ENCODE results near the gene KRTAP5-7. TPM values are rescaled to one million over a fixed set of nuclear protein-coding genes. Genes with fewer than 3 reads are reported as not detected.

KRTAP5-7 gene, protein sequence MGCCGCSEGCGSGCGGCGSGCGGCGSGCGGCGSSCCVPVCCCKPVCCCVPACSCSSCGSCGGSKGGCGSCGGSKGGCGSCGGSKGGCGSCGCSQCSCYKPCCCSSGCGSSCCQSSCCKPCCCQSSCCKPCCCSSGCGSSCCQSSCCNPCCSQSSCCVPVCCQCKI
- 0.37 TPM in 1 of 2 replicates, not detected in the other for total RNA-seq

DNA sequence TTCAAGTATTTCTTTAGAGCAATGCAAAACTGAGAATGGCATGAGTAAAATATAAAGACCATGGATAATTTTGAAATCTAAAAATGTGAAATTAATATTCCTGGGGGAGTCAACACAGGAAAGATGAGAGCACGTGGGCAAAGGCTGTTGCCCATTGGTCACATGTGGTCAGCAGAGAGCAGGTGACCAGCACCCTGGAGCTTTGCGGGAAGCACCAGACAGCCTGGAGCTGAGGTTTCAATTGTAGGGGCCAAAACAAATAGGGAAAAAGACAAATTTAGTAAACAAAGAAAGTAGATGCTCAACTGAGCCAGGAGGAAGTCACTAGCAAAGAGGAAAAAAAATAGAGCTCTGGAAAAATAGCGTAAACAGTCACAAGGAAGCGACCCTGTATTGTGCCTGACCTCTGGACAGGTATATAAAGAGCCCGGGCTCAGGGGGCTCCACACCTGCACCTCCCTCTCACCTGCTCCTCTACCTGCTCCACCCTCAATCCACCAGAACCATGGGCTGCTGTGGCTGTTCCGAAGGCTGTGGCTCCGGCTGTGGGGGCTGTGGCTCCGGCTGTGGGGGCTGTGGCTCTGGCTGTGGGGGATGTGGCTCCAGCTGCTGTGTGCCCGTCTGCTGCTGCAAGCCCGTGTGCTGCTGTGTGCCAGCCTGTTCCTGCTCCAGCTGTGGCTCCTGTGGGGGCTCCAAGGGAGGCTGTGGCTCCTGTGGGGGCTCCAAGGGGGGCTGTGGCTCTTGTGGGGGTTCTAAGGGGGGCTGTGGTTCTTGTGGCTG lies at the start of gene KRTAP5-7:
KRTAP5-7 (plus strand) TSS at position 472 of the 780 bp plus-strand sequence; CDS start at position 506, 34 bp downstream.

DNA sequence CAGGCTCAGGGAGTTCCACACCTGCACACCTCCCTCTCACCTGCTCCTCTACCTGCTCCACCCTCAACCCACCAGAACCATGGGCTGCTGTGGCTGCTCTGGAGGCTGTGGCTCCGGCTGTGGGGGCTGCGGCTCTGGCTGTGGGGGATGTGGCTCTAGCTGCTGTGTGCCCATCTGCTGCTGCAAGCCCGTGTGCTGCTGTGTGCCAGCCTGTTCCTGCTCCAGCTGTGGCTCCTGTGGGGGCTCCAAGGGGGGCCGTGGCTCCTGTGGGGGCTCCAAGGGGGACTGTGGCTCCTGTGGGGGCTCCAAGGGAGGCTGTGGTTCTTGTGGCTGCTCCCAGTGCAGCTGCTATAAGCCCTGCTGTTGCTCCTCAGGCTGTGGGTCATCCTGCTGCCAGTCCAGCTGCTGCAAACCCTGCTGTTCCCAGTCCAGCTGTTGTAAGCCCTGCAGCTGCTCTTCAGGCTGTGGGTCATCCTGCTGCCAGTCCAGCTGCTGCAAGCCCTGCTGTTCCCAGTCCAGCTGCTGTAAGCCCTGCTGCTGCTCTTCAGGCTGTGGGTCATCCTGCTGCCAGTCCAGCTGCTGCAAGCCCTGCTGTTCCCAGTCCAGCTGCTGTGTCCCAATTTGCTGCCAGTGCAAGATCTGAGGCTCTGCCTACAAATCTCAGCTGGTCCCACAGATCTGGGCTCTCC lies 11.1 kb downstream of the KRTAP5-7 start, which contains the start of gene KRTAP5-8:
KRTAP5-8 (plus strand) TSS at position 49 of the 689 bp plus-strand sequence; CDS start at position 80, 31 bp downstream.

DNA sequence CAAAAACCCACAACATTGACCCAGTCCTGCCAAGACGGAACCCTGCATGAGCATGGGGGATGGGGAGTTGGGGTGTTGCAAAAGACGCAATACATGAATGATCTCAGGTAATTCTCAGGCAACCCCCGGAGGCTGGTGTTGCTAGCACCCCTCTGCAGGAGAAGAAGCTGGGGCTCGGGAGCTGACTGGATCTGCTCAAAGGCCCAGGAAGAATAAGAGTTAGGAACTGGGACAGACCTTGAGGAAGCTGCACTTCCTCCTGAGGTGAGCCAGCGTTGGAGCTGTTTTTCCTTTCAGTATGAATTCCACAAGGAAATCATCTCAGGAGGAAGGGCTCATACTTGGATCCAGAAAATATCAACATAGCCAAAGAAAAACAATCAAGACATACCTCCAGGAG lies 21.1 kb downstream of the KRTAP5-7 start, which contains the start of gene KRTAP5-9:
KRTAP5-9 (plus strand) TSS at position 301 of the 400 bp plus-strand sequence. CDS start 238 bp downstream, outside the sequence.

DNA sequence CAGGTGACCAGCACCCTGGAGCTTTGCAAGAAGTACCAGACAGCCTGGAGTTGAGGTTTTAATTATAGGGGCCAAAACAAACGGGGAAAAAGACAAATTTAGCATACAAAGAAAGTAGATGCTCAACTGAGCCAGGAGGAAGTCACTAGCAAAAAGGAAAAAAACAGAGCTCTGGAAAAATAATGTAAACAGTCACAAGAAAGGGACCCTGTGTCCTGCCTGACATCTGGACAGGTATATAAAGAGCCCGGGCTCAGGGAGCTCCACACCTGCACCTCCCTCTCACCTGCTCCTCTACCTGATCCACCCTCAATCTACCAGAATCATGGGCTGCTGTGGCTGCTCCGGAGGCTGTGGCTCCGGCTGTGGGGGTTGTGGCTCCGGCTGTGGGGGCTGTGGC lies 38.2 kb downstream of the KRTAP5-7 start, which contains the start of gene KRTAP5-10:
KRTAP5-10 (plus strand) TSS at position 301 of the 400 bp plus-strand sequence; CDS start at position 326, 25 bp downstream.

Small RNA genes within 50 kb of the gene (small RNA-seq; reads per million reads assigned to genes)
- not detected for gene AP000867.1

Other genes with a start within 250 kb of the KRTAP5-7 start
- 64.3 and 76.6 TPM in 2 replicates for gene DHCR7, start 78.9 kb upstream of the KRTAP5-7 start, total RNA-seq
- 70.8 and 78.6 TPM in 2 replicates for gene NADSYN1, start 74.1 kb upstream of the KRTAP5-7 start, total RNA-seq
- gene KRTAP5-8, start 10.8 kb downstream of the KRTAP5-7 start, total RNA-seq: not detected in 2 replicates
- not detected in 2 replicates for gene KRTAP5-9, start 21.2 kb downstream of the KRTAP5-7 start, total RNA-seq
- not detected in 2 replicates for gene KRTAP5-10, start 38.3 kb downstream of the KRTAP5-7 start, total RNA-seq
- not detected in 2 replicates for gene KRTAP5-11, start 55.6 kb downstream of the KRTAP5-7 start, total RNA-seq

Data from subcutaneous preadipocyte (primary cell).